Stimulated activated CD8-positive, alpha-beta memory T cell treated with anti-CD3 and anti-CD28 coated beads, Interleukin-7, amount 100 ng/mL, for 24 hours (primary cell): ENCODE measurements around the gene ANKRD23.
"Not testable (repeated sequence)": the region's sequence is repeated elsewhere in the genome, so short reads cannot be mapped to it uniquely, and the experiment has no call there.

ENCODE experiments used
- DNase-seq: peaks from one replicate; pipeline ENCODE4 v3.0.0-alpha.2; 2020; ENCODE audit warnings: low read depth

The ANKRD23 gene

GRCh38 chr2:96816127-96816835 lies 27.5 kb downstream of the ANKRD23 start, which contains the start of gene CNNM3:
Gene CNNM3 (plus strand): TSS chr2:96816268. CDS start chr2:96816278, 10 bp downstream.
- DNase-seq, result peak; percentile 93

GRCh38 chr2:96815326-96816126 lies 28.3 kb downstream of the ANKRD23 start:
- DNase-seq, result no peak

DNA sequence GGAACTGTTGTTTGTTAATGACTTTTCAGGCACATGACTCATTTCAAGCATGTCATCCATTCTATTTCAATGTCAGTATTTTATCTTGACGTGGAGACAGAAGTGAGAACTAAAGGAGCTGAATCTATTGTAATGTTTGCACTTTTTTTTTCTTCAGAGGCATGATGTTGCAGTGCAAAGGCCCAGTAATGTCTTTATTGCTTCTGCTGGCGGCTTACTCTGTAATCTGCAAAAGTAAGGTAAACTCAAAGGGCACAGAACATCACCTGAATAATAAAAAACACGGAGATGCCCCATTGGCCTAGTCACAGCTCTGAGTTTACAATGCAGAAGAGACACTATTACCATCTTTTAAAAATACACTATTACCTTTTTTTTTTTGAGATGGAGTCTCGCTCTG lies 30.2 kb downstream of the ANKRD23 start:
- DNase-seq, result no peak

DNA sequence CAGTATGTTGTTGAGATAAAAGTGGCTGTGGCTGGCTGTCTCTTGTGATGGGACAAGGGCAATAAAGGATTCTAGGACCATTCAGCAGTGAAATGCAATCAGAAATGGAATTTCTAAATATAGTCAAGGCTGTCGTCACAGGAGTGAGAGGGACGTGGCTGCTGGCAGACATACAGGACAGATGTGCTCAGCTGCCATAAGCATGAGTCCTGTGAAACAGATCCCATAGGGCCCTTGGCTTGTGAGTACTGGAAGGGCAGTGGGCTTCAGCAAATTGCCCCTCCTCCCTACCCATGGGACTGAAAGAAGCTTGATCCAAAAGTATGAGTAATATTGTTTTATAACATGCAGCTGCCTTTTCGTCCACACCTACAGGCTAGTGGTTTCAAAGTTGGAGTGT lies 31.9 kb downstream of the ANKRD23 start:
- DNase-seq, result no peak

GRCh38 chr2:96810783-96811192 lies 33.0 kb downstream of the ANKRD23 start:
- DNase-seq, result no peak

DNA sequence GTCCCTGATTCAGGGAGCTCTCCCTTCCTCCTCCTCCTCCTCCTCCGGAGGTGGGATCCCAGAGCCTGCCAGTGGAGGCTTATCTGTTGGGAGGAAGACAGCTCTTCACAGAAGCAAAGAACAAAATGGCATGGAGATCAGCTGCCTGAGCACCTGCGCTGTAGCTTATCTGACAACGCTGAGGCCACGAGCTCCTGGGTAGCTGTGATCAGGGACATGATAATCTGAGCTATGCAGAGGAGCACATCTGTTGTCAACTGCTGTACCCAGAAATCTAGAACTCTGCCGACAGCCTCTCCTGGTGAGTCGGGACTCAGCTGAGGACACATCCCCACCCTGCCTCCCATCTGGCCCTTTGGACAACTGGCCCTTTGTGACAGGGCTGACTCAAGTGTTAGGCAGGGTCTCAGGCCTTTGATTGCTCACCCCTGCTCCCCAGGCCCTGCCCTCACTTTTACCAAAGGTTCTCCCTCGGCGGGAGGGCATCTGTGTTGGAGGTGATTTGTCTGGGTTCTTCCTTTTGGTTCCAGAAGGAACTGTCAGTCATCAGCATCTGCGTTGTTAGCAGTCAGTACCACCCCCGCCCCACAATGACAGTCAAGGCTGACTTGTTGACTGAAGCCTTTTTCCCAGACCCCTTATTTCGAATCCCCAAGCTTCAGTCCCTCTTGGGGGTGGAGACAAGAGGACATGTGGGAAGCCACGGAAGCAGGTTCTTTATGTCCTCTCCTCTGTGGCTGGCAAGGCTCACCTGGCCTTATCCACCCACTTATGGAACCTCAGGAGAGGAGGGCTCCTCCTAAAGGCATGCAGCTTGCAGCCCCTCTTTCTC lies 33.7 kb downstream of the ANKRD23 start:
- DNase-seq, result no peak

DNA sequence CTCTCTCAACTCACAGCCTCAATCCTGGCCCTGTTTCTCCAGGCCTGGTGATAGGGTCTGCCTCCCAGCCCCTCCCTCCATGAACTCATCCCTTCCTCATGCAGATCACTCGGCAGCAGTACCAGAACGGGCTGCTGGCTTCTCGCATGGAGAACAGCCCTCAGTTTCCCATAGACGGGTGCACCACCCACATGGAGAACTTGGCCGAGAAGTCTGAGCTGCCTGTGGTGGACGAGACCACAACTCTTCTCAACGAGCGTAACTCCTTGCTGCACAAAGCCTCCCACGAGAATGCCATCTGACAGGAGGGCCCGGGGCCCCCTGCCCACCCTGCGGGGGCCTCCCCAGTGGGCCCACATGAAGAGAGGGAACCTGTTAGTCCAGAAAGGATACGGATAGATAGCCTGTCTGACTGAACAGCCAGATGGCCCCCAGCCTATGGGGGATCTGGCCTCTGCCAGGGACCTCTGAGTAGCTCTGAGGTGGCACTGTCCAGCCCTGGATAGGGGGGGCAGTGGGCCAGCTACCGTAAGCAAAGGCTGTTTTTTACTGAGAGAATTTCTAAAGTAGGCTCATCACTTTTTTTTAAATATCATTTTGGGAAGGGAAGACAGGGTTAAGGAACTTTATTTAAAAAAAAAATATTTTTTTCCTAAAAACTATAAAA lies 34.5 kb downstream of the ANKRD23 start:
- no peak for DNase-seq

GRCh38 chr2:96808176-96808837 lies 35.5 kb downstream of the ANKRD23 start:
- no peak for DNase-seq

DNA sequence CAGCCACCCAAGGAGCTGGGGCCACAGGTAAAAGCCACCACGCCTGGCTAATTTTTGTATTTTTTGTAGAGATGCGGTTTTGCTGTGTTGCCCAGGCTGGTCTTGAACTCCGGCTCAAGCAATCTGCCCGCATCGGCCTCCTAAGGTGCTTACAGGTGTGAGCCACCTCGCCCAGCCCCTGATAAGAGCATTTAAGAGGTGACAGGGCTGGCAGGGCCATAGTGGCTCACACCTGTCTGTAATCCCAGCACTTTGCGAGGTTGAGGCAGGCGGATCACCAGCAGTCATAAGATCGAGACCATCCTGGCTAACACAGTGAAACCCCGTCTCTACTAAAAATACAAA lies 36.7 kb downstream of the ANKRD23 start:
- no peak for DNase-seq

DNA sequence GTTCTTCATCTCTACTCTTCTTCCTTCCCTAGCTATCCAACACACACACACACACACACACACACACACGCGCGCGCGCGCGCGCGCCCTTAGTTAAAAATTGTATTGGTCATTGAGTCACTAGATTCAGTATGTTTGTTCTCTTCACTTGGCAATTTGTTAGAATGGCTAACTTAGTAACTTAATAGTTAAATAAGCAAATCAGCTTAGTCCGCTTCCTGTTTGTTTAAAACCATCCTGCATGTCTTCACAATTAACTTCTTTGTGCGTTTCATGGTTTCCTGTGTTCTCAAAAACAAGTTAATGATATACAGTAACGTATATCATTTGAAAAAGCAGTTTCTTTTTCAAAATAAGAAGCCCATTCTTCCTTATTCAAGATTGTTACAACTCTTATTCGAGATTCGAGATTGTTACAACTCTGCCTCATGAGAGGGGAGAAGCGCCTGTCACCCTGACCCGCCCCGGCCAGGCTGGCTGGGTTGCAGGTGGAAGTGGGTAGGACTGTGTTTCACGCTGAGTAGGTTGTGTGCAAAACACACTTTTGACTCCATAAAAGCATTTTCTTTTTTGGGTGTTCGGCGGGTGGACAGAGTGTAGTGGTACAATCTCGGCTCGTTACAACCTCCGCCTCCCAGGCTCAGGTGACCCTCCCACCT lies 37.2 kb downstream of the ANKRD23 start:
- DNase-seq, result no peak

DNA sequence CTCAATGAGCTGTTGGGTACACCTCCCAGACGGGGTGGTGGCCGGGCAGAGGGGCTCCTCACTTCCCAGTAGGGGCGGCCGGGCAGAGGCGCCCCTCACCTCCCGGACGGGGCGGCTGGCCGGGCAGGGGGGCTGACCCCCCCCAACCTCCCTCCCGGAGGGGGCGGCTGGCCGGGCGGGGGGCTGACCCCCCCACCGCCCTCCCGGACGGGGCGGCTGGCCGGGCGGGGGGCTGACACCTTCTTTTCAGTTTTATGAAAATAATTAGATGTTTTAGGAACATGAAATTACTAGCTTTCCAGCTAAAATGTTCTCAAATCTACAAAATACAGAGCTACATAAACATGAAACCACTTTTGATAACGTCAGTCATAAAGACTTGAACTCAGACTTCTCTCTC lies 37.9 kb downstream of the ANKRD23 start:
- DNase-seq, result not testable (repeated sequence)

DNA sequence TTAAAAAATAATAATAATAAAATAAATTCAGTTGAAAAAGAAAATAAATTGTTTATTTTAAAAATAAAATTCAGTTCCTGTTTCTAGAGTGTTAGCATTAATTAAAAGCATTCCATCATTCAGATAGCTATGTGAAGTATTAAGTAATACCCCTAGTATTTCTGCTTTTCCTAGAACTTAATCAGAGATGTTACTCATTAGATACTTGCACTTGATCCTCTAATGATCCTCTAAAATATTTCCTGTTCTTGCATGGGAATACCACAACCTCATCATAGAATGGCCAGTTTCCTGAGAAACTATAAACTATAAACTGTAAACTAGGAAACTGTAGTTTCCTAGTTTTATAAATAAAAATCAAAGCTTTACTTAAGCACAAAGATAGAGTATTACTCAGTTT lies 38.8 kb downstream of the ANKRD23 start:
- no peak for DNase-seq

- no peak for DNase-seq
Observed at GRCh38 chr2:96802721-96803120, 41.1 kb downstream of the ANKRD23 start.

DNA sequence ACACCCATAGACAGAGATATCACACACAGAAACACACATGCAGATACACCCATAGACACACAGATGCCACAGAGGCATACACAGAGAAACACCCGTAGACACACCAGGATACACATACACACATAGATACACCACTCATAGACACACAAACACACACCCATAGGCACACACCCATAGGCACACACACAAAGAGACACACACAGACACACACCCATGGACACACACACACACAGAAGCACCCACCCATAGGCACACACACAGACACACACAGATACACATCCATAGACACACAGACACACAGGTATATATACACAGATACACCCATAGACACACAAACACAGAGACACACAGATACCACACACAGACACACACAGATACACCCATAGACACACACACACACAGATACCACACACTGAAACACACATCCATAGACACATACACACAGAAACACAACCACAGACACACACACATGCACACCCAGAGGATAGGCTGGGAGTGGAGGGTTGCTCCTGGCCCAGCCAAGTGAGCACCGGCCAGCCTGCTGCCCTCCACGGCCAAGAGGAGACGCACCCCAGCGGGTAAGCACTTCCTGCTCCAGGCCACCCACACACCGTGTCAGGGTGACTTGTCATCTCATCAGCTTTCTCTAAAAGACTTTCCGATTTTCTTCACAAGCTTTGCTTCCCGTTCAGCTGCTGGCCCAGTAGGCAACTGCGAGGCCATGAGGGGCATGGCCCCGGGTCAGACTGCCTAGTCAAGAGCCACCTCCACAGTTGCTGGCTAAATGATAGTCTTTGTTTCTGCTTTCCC lies 41.8 kb downstream of the ANKRD23 start:
- DNase-seq, result no peak

DNA sequence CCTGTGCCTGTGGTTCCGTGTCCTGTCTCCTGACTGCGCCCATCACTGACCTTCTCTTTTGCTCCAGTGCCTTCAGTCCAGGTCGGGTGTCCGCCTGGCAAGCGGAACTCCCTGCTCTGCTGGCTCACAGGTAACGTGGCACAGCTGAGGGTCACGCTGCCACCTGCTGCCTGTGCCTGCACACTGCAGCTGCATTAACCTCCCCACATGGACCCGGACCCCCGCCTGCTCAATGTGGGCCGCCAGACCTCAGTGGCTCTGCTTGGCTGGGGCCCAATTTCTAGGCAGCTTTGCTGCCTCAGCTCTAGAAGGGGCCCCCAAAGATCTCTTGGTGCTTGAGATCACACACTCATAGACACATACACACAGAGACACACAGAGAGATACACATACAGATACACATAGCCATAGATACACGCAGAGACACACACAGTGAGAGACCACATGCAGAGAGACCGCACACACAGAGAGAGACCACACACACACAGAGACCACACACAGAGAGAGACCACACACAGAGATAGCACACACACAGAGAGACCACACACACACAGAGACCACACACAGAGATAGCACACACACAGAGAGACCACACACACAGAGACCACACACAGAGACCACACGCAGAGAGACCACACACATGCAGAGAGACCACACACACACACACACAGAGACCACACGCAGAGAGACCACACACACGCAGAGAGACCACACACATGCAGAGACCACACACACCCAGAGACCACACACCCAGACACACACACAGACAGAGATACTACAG lies 42.6 kb downstream of the ANKRD23 start:
- DNase-seq, result peak; percentile 44

GRCh38 chr2:96800061-96801004 lies 43.5 kb downstream of the ANKRD23 start:
- no peak for DNase-seq

- no peak for DNase-seq
Observed at GRCh38 chr2:96799623-96799935, 44.2 kb downstream of the ANKRD23 start.
